ENCODE data around the gene NLRP6.
"Not testable (repeated sequence)": the region's sequence is repeated elsewhere in the genome, so short reads cannot be mapped to it uniquely, and the experiment has no call there.

NLRP6 gene

GRCh38 chr11:294780-295179, 16.6 kb downstream of the NLRP6 start:
- DNase-seq: no peak

DNA sequence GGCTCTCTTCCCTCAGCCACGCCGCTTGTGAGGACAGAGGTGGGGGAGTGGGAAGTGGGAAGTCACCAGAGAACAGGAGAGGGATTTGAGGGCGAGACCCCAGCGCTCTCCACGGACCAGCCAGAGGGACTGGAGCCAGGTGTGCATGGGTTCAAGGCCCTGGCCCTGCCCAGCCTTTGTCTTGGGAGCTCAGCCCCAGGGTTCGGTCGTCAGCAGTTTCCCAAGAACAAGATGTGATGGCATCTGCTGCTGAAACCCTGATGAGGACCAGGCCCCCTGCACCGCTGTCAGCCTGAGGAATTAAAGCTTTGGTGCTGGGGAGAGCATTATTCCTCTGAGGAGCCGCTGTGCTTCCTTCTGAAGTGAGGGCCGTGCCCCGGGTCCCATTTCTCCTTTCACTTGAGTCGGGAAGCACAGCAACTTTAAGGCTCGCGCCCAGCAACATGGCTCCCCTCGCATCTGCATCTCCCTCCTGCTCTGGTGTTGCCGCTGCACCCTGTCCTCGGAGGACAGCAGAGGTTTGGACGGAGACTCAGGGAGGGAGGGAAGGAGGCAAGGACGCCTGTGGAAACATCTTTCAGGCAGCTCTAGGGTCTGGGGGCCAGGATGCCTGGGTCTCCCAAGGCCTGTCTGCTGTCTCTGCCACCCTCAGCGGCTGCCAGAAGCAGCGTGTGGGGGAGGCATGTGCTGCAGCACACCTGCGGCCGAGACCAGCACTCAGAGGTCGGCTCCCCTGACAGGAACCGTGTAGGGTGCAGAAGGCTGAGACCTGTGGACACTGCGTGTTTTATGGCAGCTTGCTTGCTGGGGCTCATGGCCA, 17.4 kb downstream of the NLRP6 start:
- no peak for DNase-seq

DNA sequence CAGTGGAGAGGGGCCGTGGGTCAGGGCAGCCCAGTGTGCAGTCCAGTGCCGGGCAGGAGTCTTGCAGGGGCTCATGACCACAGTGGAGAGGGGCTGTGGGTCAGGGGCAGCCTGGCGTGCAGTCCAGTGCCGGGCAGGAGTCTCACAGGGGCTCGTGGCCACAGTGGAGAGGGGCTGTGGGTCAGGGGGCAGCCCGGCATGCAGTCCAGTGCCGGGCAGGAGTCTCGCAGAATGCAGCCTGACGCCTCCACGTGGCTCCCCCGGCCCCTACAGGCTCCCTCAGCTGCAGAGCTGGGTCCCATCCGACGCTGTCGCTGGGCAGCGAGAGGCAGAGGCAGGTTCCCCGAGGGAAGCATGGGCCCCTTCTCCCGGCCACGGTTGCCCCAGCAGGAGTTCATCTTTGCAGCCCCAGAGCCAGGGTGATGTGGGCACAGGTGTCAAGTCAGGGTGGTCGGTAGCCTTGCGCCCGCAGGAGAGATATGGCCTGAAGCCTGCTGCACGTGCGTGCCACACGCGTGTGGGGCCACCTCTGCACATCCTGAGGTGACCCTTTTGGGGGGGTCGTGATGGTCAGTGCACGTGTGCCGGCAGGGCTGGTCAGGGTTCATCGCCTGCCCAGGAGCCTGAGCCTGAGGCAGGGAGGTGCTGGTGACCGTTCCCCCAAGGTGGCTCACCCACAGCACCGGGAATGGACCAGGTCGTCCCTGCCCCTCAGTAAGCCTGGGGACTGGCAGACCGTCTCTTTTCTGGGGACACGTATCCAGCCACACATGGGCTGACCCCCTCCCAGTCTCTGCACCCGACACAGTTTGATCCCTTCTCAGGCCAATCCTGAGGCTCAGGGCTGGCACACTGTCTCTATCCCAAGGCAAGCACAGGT, 18.2 kb downstream of the NLRP6 start:
- DNase-seq: no peak

- DNase-seq: no peak
Observed at GRCh38 chr11:297051-297585, 18.9 kb downstream of the NLRP6 start.

DNA sequence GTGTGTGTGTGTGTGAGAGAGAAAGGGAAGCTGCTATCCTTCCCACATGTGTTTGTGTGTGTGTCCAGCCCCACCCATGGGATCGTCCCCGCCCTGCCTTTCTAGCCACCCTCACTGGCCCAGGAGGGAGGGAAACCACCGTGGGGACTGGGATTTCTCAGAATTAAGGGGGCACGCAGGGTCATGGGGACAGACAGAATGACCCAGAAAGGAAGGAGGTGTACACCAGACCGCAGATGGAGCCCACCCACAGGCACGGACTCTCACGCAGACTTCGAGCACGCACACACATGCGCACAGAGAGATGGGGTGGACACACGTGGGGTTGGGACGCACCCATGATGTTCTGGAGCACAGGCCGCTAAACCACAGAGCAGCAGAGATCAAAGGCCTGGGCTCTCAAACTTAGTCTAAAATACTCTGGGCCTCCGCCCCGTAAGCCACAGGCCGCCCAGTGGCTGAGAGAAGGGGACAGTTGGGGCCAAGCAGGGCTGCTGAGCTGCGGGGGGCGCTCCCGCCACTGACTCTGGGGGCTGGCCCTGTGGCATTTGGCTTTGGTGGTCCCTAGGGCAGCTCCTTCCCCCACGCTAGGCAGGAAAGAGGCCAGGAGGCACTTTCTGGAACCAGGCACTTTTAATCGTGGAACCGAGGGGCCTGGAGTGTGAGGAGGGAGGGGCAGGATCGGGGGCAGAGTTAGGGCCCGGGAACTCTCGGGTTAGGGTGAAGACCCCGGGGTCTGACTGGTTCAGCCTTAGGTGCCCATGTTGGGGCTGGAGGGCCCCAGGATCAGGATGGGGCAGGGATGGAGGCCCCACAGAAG, 19.6 kb downstream of the NLRP6 start:
- DNase-seq: no peak

DNA sequence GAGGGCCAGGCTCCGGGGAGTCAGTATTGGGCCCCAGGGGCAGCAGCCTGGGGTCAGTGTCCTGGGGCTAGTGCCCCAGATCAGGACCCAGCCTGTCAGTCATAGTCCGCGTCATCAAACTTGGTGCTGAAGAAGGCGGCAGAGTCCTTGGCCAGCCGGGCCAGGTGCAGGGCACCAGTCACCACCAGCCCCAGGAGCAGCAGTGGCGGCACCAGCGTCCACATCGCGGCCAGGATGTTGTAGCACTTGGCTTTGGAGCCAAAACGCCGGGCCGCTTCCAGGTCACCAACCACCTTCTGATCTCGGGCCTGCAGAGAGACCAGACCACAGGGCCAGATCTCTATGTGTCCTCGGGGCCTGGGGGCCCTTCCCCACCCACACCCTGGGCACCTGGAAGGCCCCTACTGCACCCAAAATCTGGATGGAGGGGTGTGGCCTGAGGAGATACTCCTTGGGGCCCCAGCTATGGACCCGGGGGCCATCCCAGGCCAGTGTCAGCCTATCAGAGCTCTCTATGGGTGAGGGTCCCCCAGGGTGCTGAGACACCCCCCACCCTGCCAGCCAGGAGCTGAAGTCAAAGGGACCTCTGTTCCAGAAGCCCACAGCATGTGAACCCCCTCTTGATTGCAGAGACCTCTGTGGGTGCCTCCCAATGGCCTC, 20.3 kb downstream of the NLRP6 start:
- no peak for DNase-seq

DNA sequence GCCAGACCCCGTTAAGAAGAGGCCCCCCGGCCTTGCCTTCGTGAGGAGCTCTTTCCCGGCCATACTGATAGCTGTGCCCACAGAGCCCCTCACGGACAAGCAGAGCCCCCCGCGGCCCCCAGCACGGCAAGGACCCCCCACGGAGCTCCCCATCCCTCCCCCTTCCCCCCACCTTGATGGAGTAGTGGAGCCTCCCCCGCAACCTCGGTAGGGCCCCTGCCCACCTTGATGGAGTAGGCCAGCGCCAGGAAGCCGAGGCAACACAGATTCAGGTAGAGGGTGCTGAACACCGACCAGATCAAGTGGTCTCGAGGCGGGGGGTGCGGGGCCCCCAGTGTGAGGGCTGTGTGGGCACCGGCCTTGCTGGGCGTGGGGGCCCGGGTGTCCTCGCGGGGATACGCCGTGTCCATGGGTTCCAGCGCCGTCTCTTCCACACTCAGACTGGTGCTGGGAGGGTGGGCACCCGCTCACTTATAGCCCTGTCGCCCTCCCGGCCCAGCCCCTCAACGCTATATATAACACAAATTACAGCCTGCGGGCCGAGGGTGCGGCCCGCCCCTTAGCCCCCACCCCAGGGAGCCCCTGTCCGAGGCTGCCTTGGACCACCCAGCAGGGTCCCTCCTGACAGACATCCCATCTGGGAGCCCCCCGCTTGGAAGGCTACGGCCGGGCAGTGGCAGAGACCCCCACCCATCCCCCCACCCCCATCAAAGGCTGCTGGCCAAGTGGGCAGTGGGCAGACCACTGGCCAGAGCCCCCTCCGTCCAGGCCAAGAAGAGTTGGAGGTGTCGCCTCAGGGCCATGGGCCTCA, 21.1 kb downstream of the NLRP6 start, which contains the start of gene IFITM5:
TSS of gene IFITM5 (minus strand) at position 446 of the 811 bp plus-strand sequence. CDS start at position 410, 36 bp downstream.
- no peak for DNase-seq

GRCh38 chr11:299951-300735, 21.9 kb downstream of the NLRP6 start:
- DNase-seq: no peak

- DNase-seq: no peak
Observed at GRCh38 chr11:303363-303762, 25.2 kb downstream of the NLRP6 start.

DNA sequence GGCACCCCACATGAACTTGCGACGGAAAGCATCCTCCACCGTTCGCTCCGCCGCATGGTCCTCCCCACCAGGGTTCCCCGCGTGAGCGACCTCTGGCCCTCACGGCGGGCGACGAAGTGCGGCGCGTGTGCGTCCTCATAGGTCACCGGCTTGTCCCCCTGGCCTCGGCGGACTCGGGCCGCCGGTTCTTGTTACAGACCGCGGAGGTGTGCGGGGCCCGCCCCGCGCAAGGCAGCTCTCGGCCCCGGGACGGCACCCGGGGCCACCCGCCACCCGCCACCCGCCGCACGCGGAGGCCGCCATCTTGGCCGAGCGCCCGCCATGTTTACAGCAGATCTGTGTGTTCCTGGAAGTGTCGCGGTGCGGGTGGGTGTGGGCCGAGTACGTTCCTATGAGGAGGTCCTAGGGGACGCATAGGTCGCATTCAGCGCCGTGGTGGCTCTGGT, 25.9 kb downstream of the NLRP6 start:
- no peak for DNase-seq

DNA sequence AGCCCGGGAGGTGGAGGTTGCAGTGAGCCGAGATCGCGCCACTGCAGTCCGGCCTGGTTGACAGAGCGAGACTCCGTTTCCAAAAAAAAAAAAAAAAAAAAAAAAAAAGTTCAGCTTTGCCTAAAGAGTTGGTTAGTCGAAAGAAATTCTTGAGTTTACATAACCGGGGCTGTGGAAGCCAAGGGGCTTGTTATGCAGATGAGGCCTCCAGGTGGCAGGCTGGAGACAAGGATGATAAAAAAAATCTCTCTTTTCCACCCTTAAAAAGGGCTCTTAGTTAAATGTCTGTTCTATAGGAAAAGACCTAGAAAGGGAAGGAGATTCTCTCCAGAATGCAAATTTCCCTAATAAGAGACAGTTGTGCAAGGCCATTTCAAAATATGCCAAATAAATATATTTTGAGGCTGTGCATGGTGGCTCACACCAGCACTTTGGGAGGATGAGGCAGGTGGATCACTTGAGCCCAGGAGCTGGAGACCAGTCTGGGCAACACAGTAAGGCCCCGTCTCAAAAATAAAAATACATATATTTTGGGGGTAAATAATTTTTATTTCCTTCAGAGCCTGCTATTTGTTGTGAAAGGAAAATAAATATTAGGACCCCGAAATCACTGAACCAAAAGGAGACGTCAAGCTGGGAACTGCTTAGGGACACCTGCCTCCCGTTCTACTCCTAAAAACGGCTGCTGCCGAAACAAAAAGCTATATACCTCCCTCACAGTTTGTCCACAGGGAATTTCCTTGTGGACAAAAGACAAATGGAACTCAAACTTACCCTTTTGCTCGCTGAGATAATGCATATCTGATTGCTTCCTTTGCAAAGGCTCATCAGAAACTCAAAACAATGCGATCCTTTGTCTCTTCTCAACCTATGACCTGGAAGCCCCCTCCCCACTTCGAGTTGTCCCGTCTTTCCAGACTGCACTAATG, 27.0 kb downstream of the NLRP6 start:
- peak; percentile 53 for DNase-seq

DNA sequence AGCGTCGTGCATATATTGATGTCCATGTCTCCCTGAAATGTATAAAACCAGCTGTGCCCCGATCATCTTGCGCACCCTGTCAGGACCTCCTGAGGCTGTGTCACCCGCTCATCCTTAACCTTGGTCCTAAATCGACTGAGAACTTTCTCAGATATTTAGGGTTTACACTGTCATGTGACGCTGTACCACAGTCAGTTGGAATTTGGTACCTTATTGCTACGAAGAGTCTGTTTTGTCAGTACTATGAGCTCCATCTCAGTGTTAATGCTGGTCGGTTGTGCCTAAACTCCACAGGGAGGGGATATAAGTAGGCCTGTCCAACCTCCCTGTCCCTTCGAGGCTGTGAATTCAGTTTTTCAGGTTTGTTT, 27.6 kb downstream of the NLRP6 start:
- DNase-seq: no peak

- DNase-seq: no peak
Observed at GRCh38 chr11:306645-307371, 28.6 kb downstream of the NLRP6 start.

GRCh38 chr11:307766-308708, 29.8 kb downstream of the NLRP6 start, which contains the start of gene IFITM2:
TSS of gene IFITM2 (plus strand) at chr11:307816. CDS start at chr11:308193, 377 bp downstream.
- DNase-seq: not testable (repeated sequence)

- DNase-seq: not testable (repeated sequence)
Observed at GRCh38 chr11:308740-309665, 30.8 kb downstream of the NLRP6 start.

Data from effector CD8-positive, alpha-beta T cell (primary cell).